H9 (cell line): ENCODE measurements around the gene TRPV4. TPM values are rescaled to one million over a fixed set of nuclear protein-coding genes. Genes with fewer than 3 reads are reported as not detected.

ENCODE experiments used
- DNase-seq: peaks from one replicate; pipeline ENCODE4 v3.0.0-alpha.2; 2017
- H2AFZ ChIP-seq: one replicate; pipeline ENCODE4 v1.6.1; 2013; ENCODE audit warnings: mild to moderate bottlenecking, low read length, control low read depth, moderate library complexity
- H2AK5ac ChIP-seq: 2 replicates; pipeline ENCODE4 v1.6.1; 2013; ENCODE audit warnings: low read length, control low read depth, mixed read lengths; ENCODE audit not compliant: insufficient read length
- H2BK120ac ChIP-seq: one replicate; pipeline ENCODE4 v1.6.1; 2013; ENCODE audit warnings: low read depth, mild to moderate bottlenecking, low read length, control low read depth, inconsistent platforms; ENCODE audit not compliant: poor library complexity, severe bottlenecking
- H2BK12ac ChIP-seq: 2 replicates; pipeline ENCODE4 v1.6.1; 2013; ENCODE audit warnings: low read length, control low read depth, mixed read lengths, low read depth; ENCODE audit not compliant: insufficient read length
- H2BK15ac ChIP-seq: 2 replicates; pipeline ENCODE4 v1.6.1; 2013; ENCODE audit warnings: low read depth, low read length, control low read depth
- H2BK20ac ChIP-seq: one replicate; pipeline ENCODE4 v1.6.1; 2013; ENCODE audit warnings: low read depth, mild to moderate bottlenecking, low read length, control low read depth, inconsistent platforms; ENCODE audit not compliant: poor library complexity, severe bottlenecking
- H2BK5ac ChIP-seq: 2 replicates; pipeline ENCODE4 v1.6.1; 2013; ENCODE audit warnings: low read length, control low read depth, mixed read lengths; ENCODE audit not compliant: insufficient read length
- H3K14ac ChIP-seq: 2 replicates; pipeline ENCODE4 v1.6.1; 2013; ENCODE audit warnings: low read length, control low read depth; ENCODE audit not compliant: insufficient read depth
- H3K18ac ChIP-seq: 2 replicates; pipeline ENCODE4 v1.6.1; 2013; ENCODE audit warnings: low read depth, mild to moderate bottlenecking, mixed read lengths, low read length, control low read depth; ENCODE audit not compliant: insufficient read length
- H3K23ac ChIP-seq: 2 replicates; pipeline ENCODE4 v1.6.1; 2013; ENCODE audit warnings: low read length, control low read depth, mixed read lengths, low read depth; ENCODE audit not compliant: insufficient read length
- H3K23me2 ChIP-seq: 2 replicates; pipeline ENCODE4 v1.6.1; 2013; ENCODE audit warnings: low read depth, mild to moderate bottlenecking, mixed read lengths, low read length, control low read depth; ENCODE audit not compliant: insufficient read length, poor library complexity, severe bottlenecking
- H3K27ac ChIP-seq: 2 replicates; pipeline ENCODE4 v1.5.1; 2013; ENCODE audit warnings: low read length, control low read depth, mixed read lengths, low read depth; ENCODE audit not compliant: insufficient read length
- H3K27me3 ChIP-seq: 2 replicates; pipeline ENCODE4 v1.6.1; 2013; ENCODE audit warnings: low read length, control low read depth, inconsistent platforms; ENCODE audit not compliant: insufficient read depth
- H3K4ac ChIP-seq: 2 replicates; pipeline ENCODE4 v1.6.1; 2013; ENCODE audit warnings: low read depth, mild to moderate bottlenecking, control low read depth, inconsistent platforms, low read length, moderate library complexity
- H3K4me1 ChIP-seq: 2 replicates; pipeline ENCODE4 v1.6.1; 2013; ENCODE audit warnings: low read length, control low read depth, inconsistent platforms; ENCODE audit not compliant: insufficient read depth
- H3K4me2 ChIP-seq: 2 replicates; pipeline ENCODE4 v1.6.1; 2013; ENCODE audit warnings: low read length, control low read depth, mixed read lengths; ENCODE audit not compliant: insufficient read length, insufficient read depth
- H3K56ac ChIP-seq: 2 replicates; pipeline ENCODE4 v1.6.1; 2013; ENCODE audit warnings: low read depth, mild to moderate bottlenecking, mixed read lengths, low read length, control low read depth; ENCODE audit not compliant: insufficient read length
- H3K79me1 ChIP-seq: 2 replicates; pipeline ENCODE4 v1.6.1; 2013; ENCODE audit warnings: low read depth, mild to moderate bottlenecking, moderate library complexity, low read length, control low read depth, inconsistent platforms; ENCODE audit not compliant: insufficient read depth, poor library complexity, severe bottlenecking
- H3K79me2 ChIP-seq: 2 replicates; pipeline ENCODE4 v1.6.1; 2013; ENCODE audit warnings: low read length, control low read depth, inconsistent platforms; ENCODE audit not compliant: insufficient read depth
- H3K9ac ChIP-seq: 2 replicates; pipeline ENCODE4 v1.6.1; 2013; ENCODE audit warnings: low read length, control low read depth, mixed read lengths; ENCODE audit not compliant: insufficient read length; ENCODE audit errors: extremely low read depth
- H3K9me3 ChIP-seq: one replicate; pipeline ENCODE4 v1.6.1; 2013; ENCODE audit warnings: low read depth, low read length, inconsistent platforms; ENCODE audit not compliant: control insufficient read depth
- H3T11ph ChIP-seq: one replicate; pipeline ENCODE4 v1.6.1; 2013; ENCODE audit warnings: mild to moderate bottlenecking, low read length, control low read depth, inconsistent platforms
- H4K20me1 ChIP-seq: one replicate; pipeline ENCODE4 v1.6.1; 2013; ENCODE audit not compliant: control insufficient read depth, insufficient read length, insufficient read depth
- H4K5ac ChIP-seq: 2 replicates; pipeline ENCODE4 v1.6.1; 2013; ENCODE audit warnings: low read depth, mild to moderate bottlenecking, mixed read lengths, low read length, control low read depth; ENCODE audit not compliant: insufficient read length
- H4K8ac ChIP-seq: replicated peaks from 2 replicates; pipeline ENCODE4 v1.6.1; 2013; ENCODE audit warnings: low read length, control low read depth, mixed read lengths, low read depth; ENCODE audit not compliant: insufficient read length
- H4K91ac ChIP-seq: 2 replicates; pipeline ENCODE4 v1.6.1; 2013; ENCODE audit warnings: low read depth, mild to moderate bottlenecking, moderate library complexity, mixed read lengths, low read length, control low read depth; ENCODE audit not compliant: insufficient read length
- H3K27ac Mint-ChIP-seq, 3 experiments: 2 replicates in 2 of 3; 3 replicates in 1 of 3; pipeline ENCODE4 v1.8.0; 2020 to 2021; ENCODE audit warnings: mixed read lengths in 3 of 3, mild to moderate bottlenecking in 1 of 3, moderate library complexity in 1 of 3
- H3K27me3 Mint-ChIP-seq: 2 replicates; pipeline ENCODE4 v1.8.0; 2021; ENCODE audit warnings: low read depth, mild to moderate bottlenecking, moderate library complexity, mixed read lengths
- H3K36me3 Mint-ChIP-seq, 3 experiments: 2 replicates in 2 of 3; 3 replicates in 1 of 3; pipeline ENCODE4 v1.8.0; 2020 to 2021; ENCODE audit warnings: low read depth in 3 of 3, mixed read lengths in 3 of 3; ENCODE audit not compliant: insufficient read depth in 1 of 3
- H3K4me1 Mint-ChIP-seq, 2 experiments: 2 replicates each; pipeline ENCODE4 v1.8.0; 2020; ENCODE audit warnings: mixed read lengths in 2 of 2
- H3K4me3 Mint-ChIP-seq, 2 experiments: 2 replicates in 1 of 2; 3 replicates in 1 of 2; pipeline ENCODE4 v1.8.0; 2020 to 2021; ENCODE audit warnings: mild to moderate bottlenecking in 2 of 2, mixed read lengths in 2 of 2, moderate library complexity in 1 of 2
- H3K9me3 Mint-ChIP-seq, 2 experiments: 2 replicates in 1 of 2; 3 replicates in 1 of 2; pipeline ENCODE4 v1.8.0; 2020; ENCODE audit warnings: mild to moderate bottlenecking in 2 of 2, mixed read lengths in 2 of 2, moderate library complexity in 1 of 2
- WGBS: extraction: QIAGEN DNeasy Blood & Tissue Kit; methylation state at CpG from one replicate; pipeline ENCODE4 v1.1.7; 2013; ENCODE audit warnings: missing lambda C conversion rate, low lambda C conversion rate, mixed read lengths; ENCODE audit not compliant: insufficient read length; ENCODE audit errors: extremely low coverage; 5-methylcytosine and 5-hydroxymethylcytosine counted together
- total RNA-seq: library from RNA; stranded (reverse); gene quantifications from 2 replicates; pipeline ENCODE4 v1.2.1, GENCODE V29; 2021
- TF ChIP-seq, protein P1 (sequence below): fragments of 200-600 bp; sonication (generic); conservative IDR thresholded peaks from 3 replicates; pipeline ENCODE4 v1.8.0; 2021; ENCODE audit warnings: antibody characterized with exemption, mild to moderate bottlenecking

The TRPV4 gene
- total RNA-seq, 1 experiment from 2014 or later: 4.9 TPM

DNA sequence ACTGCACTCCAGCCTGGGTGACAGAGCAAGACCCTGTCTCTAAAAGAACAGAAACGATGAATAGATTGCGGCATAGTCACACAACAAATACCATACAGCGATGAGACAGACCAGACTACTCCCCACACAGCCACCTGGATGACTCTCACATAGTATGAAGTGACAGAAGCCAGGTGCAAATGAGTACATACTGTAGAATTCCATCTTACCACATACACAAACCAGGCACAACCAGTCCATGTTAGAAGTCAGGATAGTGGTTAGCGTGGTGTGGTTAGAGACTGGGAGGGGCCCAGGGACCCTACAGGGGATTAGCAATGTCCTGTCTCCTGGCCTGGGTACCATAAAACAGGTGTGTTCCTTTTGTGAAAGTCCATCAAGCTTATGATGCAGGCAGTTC, 65.7 kb downstream of the TRPV4 start:
- Histone ChIP-seq H4K5ac (no peak overlapping the region), H3K4me2 (no peak overlapping the region), H3K4ac (no peak overlapping the region), H4K91ac (no peak overlapping the region), H3K27me3 (no peaks in the 10 kb centered on the region), H2BK15ac (no peak overlapping the region), H2BK12ac (no peak overlapping the region), H4K20me1 (no peaks in the 10 kb centered on the region), H2BK120ac (no peak overlapping the region), H2AFZ (no peak overlapping the region), H2AK5ac (no peak overlapping the region), H3K4me1 (no peaks in the 10 kb centered on the region), H2BK20ac (no peak overlapping the region), H3K23me2 (no peaks in the 10 kb centered on the region), H3K79me1 (no peaks in the 10 kb centered on the region), H3K9me3 (no peaks in the 10 kb centered on the region), H3K23ac (no peak overlapping the region), H3K56ac (no peak overlapping the region), H3K14ac (no peak overlapping the region), H3K79me2 (no peaks in the 10 kb centered on the region), H4K8ac (no peak overlapping the region), H2BK5ac (no peak overlapping the region), H3T11ph (no peak overlapping the region), H3K18ac (no peak overlapping the region), H3K27ac (no peak overlapping the region), H3K9ac (no peak overlapping the region)
- Mint-ChIP-seq H3K9me3 (no peaks in the 10 kb centered on the region), H3K36me3 (no peaks in the 10 kb centered on the region), H3K27ac (peak overlapping the region in 1 of 3 experiments; percentile 45; a peak in 1 of 7 replicates), H3K27me3 (no peaks in the 10 kb centered on the region; the same call in 1 of the 2 replicates), H3K4me1 (peaks cover 13 to 15% of the 10 kb centered on the region in 2 experiments), H3K4me3 (no peak overlapping the region)
- DNase-seq: no peak
- TF ChIP-seq, protein P1, sequence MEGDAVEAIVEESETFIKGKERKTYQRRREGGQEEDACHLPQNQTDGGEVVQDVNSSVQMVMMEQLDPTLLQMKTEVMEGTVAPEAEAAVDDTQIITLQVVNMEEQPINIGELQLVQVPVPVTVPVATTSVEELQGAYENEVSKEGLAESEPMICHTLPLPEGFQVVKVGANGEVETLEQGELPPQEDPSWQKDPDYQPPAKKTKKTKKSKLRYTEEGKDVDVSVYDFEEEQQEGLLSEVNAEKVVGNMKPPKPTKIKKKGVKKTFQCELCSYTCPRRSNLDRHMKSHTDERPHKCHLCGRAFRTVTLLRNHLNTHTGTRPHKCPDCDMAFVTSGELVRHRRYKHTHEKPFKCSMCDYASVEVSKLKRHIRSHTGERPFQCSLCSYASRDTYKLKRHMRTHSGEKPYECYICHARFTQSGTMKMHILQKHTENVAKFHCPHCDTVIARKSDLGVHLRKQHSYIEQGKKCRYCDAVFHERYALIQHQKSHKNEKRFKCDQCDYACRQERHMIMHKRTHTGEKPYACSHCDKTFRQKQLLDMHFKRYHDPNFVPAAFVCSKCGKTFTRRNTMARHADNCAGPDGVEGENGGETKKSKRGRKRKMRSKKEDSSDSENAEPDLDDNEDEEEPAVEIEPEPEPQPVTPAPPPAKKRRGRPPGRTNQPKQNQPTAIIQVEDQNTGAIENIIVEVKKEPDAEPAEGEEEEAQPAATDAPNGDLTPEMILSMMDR: no peak
- WGBS: no CpG with 5 or more reads among the region's 4 CpGs
